GM06990 (cell line): ENCODE data around the gene TCOF1.

Experiments used
- DNase-seq: peaks from one replicate; pipeline ENCODE4 v3.0.0-alpha.2; 2011; ENCODE audit not compliant: insufficient read length; ENCODE audit errors: extremely low read depth
- H3K27me3 ChIP-seq: replicated peaks from 2 replicates; pipeline ENCODE4 v1.6.0; 2011; ENCODE audit warnings: low read length; ENCODE audit not compliant: control insufficient read depth, insufficient read depth
- H3K36me3 ChIP-seq: 2 replicates; pipeline ENCODE4 v1.5.1; 2011; ENCODE audit warnings: low read length; ENCODE audit not compliant: control insufficient read depth, insufficient read depth
- H3K4me3 ChIP-seq: replicated peaks from 2 replicates; pipeline ENCODE4 v1.5.1; 2011; ENCODE audit warnings: low read depth, mild to moderate bottlenecking, control low read depth, low read length
- TF ChIP-seq, protein P1 (sequence below): IDR thresholded peaks from 2 replicates; pipeline ENCODE4 v1.5.1; 2011; ENCODE audit warnings: low read length, control low read depth, mild to moderate bottlenecking, inconsistent platforms; ENCODE audit not compliant: insufficient read depth, poor library complexity, severe bottlenecking

TCOF1 gene

DNA sequence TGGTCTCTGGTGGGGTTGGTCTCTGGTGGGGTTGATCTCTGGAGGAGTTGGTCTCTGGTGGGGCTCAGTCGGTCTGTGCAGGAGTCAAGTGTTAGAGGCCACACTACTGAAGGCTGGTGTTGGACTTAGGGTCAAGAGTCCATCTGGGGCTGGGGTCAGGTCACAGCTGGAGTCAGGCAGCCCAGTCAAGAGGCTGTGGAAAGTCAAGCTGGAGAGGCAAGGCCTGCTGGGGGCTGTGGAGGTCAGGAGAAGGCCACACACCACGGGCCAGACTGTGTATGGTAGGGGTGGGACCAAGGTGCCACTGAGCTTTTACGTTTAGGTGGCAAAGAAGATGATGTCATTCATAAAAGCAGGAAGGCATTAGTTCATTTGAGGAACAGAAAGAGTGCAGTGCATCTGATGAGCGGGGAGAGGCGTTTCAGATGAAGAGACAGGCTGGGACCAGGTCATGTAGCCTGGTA is 71.9 kb downstream of the TCOF1 start:
- H3K4me3 ChIP-seq, result no peak overlapping the region
- DNase-seq, result no peak
- TF ChIP-seq, protein P1, sequence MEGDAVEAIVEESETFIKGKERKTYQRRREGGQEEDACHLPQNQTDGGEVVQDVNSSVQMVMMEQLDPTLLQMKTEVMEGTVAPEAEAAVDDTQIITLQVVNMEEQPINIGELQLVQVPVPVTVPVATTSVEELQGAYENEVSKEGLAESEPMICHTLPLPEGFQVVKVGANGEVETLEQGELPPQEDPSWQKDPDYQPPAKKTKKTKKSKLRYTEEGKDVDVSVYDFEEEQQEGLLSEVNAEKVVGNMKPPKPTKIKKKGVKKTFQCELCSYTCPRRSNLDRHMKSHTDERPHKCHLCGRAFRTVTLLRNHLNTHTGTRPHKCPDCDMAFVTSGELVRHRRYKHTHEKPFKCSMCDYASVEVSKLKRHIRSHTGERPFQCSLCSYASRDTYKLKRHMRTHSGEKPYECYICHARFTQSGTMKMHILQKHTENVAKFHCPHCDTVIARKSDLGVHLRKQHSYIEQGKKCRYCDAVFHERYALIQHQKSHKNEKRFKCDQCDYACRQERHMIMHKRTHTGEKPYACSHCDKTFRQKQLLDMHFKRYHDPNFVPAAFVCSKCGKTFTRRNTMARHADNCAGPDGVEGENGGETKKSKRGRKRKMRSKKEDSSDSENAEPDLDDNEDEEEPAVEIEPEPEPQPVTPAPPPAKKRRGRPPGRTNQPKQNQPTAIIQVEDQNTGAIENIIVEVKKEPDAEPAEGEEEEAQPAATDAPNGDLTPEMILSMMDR, result no peak
- no peaks in the 10 kb centered on the region for H3K27me3 ChIP-seq
- no peaks in the 10 kb centered on the region for H3K36me3 ChIP-seq

DNA sequence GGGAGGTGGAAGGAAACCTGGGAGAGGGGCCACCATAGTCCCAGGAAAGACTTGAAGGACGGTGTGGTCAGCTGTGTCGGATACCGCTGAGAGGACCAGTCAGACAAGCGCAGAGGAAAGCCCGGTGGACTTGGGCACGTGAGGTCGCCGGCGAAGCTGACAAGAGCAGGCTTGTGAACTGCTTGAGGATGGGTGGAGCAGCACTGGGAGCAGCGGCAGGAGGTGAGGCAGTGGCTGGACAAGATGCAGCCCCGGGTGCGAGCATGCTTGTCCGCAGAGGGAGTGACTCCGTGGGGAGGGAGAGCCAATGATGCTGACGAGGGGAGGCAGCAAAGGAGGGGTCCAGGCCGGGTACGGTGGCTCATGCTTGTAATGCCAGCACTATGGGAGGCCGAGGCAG is 73.6 kb downstream of the TCOF1 start:
- Histone ChIP-seq H3K4me3 (no peak overlapping the region), H3K36me3 (no peaks in the 10 kb centered on the region), H3K27me3 (no peaks in the 10 kb centered on the region)
- DNase-seq, result no peak
- TF ChIP-seq, protein P1, result no peak

DNA sequence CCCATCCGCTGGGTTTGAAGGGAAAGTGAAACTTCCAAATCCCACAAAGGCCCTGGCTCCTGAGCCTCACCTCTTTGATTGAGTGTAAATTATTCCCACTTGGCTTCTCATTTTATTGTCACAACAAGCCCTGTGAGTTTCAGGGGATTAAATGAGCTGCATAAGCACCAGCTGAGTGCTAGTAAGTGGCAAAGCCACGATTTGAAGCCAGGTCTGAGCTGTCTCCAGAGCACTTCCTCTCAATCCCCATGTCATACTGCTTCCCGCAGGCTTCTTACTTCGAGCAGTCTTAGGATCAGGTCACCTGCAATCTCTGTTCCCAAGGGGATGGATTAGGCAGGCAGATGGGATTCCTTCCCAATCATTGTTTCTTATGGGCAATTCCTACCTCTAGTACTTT is 74.1 kb downstream of the TCOF1 start:
- no peak for DNase-seq
- Histone ChIP-seq H3K27me3 (no peaks in the 10 kb centered on the region), H3K36me3 (no peaks in the 10 kb centered on the region), H3K4me3 (no peak overlapping the region)
- TF ChIP-seq, protein P1, result no peak

DNA sequence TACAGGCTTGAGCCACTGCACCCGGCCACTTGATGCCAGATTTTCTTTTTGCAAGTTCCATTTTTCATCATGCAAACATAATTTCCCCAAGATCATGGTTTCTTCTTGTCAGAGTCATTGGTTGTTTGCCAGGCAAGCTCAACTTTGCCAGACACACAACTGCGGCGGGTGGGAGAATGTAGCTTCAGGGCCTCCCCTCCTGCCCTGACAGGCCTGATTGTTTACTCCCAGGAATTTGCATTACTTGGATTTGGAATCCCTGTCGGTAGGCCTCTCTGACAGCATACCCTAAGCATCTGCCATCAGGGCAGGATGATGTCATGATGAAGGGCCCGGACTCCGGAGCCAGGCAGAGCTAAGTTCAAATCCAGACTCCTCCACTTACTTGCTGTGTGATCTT is 77.0 kb downstream of the TCOF1 start:
- TF ChIP-seq, protein P1, result no peak
- Histone ChIP-seq H3K27me3 (no peaks in the 10 kb centered on the region), H3K36me3 (no peaks in the 10 kb centered on the region), H3K4me3 (no peak overlapping the region)
- DNase-seq, result no peak

DNA sequence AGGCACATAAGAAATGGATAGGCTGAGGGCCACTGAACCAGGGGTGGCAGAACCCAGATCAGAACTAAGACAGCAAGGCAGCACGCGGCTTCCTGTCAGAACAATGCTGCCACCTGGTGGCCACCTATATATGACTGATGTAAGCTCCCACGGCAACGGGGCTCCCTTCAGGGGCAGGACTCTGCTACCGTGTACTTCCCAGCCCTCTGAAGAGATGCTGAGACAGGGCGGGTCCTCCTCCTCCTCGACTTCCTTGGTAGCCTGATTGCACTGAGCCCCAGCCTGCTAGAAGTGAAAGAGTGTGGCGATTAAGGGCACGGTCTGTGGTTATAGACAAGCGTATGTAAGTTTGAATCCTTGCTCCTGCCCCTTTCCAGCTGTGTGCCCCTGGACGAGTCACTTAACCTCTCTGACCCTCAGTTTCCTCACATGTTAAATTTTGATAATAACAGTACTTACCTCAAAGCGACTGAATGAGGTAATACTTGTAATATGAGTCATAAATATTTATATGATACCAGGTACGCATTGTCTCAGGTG is 78.7 kb downstream of the TCOF1 start:
- TF ChIP-seq, protein P1, result peak; percentile 79
- Histone ChIP-seq H3K4me3 (peak overlapping the region; percentile 3; the same call in 1 of the 2 replicates), H3K36me3 (no peaks in the 10 kb centered on the region), H3K27me3 (no peaks in the 10 kb centered on the region)
- peak; percentile 69 for DNase-seq

DNA sequence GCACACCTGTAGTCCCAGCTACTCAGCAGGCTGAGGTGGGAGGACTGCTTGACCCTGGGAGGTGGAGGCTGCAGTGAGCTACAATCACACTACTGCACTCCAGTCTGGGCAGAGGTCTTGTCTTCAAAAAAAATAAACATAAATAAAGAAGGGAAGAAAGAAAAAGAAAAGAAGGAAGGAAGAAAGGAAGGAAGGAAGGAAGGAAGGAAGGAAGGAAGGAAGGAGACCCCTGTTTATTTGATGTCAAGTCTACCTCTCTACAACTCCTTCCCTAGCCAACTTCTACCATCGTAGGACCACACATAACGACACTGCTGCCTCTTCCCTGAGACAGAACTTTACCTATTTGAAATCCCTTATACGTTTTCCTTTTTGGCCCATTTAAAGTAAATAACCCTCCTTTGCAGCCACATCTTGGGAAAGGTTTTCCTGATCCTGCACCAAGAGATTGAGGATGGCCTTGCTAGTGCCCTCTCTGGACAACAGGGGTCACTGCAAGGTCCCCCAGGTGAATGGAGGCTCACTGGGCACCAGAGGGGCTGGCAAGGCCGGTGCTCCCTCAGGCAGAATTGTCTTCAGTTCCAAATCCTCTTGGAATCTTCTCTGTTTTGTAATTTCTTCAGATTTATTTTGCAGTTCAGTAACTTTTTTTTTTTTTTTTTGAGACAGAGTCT is 81.5 kb downstream of the TCOF1 start:
- Histone ChIP-seq H3K36me3 (peaks cover 7% of the 10 kb centered on the region), H3K4me3 (no peak overlapping the region), H3K27me3 (no peaks in the 10 kb centered on the region)
- no peak for DNase-seq
- TF ChIP-seq, protein P1, result peak; percentile 74
